SK-N-SH (cell line): ENCODE measurements around the gene VWA3A.

Experiments used
- RAD21 ChIP-seq: IDR thresholded peaks from 2 replicates; pipeline ENCODE4 v1.6.1; 2012; ENCODE audit warnings: mild to moderate bottlenecking, low read length
- TF ChIP-seq, protein P1 (sequence below): IDR thresholded peaks from 2 replicates; pipeline ENCODE4; 2012
- TF ChIP-seq, protein P2 (sequence below): fragments of 200-600 bp; sonication (generic); IDR thresholded peaks from 2 replicates; pipeline ENCODE4 v1.6.1; 2017; ENCODE audit warnings: antibody characterized with exemption, mild to moderate bottlenecking, moderate library complexity

DNA sequence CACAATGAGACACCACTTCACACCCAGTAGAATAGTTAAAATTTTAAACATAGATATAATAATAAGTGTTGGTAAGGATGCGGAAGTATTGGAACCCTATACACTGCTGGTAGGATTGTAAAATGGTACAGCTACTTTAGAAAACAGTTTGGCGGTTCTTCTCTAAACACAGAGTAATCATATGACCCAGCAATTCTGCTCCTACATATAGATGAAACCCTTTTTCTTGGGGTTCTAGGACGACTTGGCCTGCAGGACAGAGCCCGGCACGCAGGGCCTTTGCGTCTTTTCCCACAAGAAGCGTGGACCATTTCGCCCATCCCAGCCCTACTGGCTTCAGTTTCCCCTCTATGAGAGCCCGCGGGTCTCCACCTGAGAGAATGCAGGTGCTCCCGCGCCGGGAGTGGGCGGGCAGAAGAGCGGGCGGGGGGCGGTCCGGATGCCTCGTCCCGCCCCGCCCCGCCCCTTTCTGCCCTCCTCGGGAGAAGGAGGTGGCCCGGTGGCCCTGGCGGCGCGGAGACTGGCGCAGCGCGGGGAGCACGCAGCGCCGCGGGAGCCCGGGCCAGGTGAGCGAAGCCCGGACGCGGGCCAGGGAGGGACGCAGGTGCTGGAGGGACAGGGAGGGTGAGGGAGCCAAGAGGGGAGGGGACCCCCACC lies 69.8 kb downstream of the VWA3A start, which contains the start of gene SDR42E2:
- TF ChIP-seq, protein P1, sequence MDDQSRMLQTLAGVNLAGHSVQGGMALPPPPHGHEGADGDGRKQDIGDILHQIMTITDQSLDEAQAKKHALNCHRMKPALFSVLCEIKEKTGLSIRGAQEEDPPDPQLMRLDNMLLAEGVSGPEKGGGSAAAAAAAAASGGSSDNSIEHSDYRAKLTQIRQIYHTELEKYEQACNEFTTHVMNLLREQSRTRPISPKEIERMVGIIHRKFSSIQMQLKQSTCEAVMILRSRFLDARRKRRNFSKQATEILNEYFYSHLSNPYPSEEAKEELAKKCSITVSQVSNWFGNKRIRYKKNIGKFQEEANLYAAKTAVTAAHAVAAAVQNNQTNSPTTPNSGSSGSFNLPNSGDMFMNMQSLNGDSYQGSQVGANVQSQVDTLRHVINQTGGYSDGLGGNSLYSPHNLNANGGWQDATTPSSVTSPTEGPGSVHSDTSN: no peak
- TF ChIP-seq, protein P2, sequence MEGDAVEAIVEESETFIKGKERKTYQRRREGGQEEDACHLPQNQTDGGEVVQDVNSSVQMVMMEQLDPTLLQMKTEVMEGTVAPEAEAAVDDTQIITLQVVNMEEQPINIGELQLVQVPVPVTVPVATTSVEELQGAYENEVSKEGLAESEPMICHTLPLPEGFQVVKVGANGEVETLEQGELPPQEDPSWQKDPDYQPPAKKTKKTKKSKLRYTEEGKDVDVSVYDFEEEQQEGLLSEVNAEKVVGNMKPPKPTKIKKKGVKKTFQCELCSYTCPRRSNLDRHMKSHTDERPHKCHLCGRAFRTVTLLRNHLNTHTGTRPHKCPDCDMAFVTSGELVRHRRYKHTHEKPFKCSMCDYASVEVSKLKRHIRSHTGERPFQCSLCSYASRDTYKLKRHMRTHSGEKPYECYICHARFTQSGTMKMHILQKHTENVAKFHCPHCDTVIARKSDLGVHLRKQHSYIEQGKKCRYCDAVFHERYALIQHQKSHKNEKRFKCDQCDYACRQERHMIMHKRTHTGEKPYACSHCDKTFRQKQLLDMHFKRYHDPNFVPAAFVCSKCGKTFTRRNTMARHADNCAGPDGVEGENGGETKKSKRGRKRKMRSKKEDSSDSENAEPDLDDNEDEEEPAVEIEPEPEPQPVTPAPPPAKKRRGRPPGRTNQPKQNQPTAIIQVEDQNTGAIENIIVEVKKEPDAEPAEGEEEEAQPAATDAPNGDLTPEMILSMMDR: no peak
- TF ChIP-seq RAD21: no peak
